ENCODE measurements around the gene ME1. TPM values are rescaled to one million over a fixed set of nuclear protein-coding genes. Genes with fewer than 3 reads are reported as not detected.

Gene ME1
- total RNA-seq, 1 donor from 2014 or later: 88.7 TPM

- Mint-ChIP-seq H3K4me3 (ENCODE audit: unreplicated experiment) (no peak overlapping the region), H3K4me1 (ENCODE audit: low read depth) (peaks cover 53% of the 10 kb centered on the region), H3K9me3 (ENCODE audit: low read depth) (no peaks in the 10 kb centered on the region), H3K36me3 (ENCODE audit: low read depth) (no peaks in the 10 kb centered on the region), H3K27me3 (ENCODE audit: low read depth) (no peaks in the 10 kb centered on the region), H3K27ac (ENCODE audit: unreplicated experiment) (peak overlapping the region; percentile 27)
- DNase-seq (ENCODE audit: low spot score): no peak
- no peak for TF ChIP-seq CTCF (IDR thresholded peaks at IDR 0.05)
These were observed 1.8 kb upstream of the ME1 start for GRCh38 chr6:83432636-83433035.

- Mint-ChIP-seq H3K27ac (ENCODE audit: unreplicated experiment) (peak overlapping the region; percentile 93), H3K27me3 (ENCODE audit: low read depth) (no peaks in the 10 kb centered on the region), H3K9me3 (ENCODE audit: low read depth) (no peaks in the 10 kb centered on the region), H3K4me3 (ENCODE audit: unreplicated experiment) (peak overlapping the region; percentile 91), H3K36me3 (ENCODE audit: low read depth) (peaks cover 1% of the 10 kb centered on the region), H3K4me1 (ENCODE audit: low read depth) (peaks cover 62% of the 10 kb centered on the region)
- TF ChIP-seq CTCF (IDR thresholded peaks at IDR 0.05): no peak
- DNase-seq (ENCODE audit: low spot score): no peak
These were observed 799 bp upstream of the ME1 start for GRCh38 chr6:83431545-83432155.

GRCh38 chr6:83429857-83430610 is 817 bp downstream of the ME1 start:
- TF ChIP-seq CTCF (IDR thresholded peaks at IDR 0.05): no peak
- Mint-ChIP-seq H3K4me1 (ENCODE audit: low read depth) (peaks cover 71% of the 10 kb centered on the region), H3K27ac (ENCODE audit: unreplicated experiment) (peak overlapping the region; percentile 93), H3K9me3 (ENCODE audit: low read depth) (peaks cover 5% of the 10 kb centered on the region), H3K36me3 (ENCODE audit: low read depth) (peaks cover 12% of the 10 kb centered on the region), H3K4me3 (ENCODE audit: unreplicated experiment) (peak overlapping the region; percentile 91), H3K27me3 (ENCODE audit: low read depth) (no peaks in the 10 kb centered on the region)
- DNase-seq (ENCODE audit: low spot score): no peak

GRCh38 chr6:83429269-83429668 is 1.6 kb downstream of the ME1 start:
- H3K27me3 Mint-ChIP-seq (ENCODE audit: low read depth): no peaks in the 10 kb centered on the region
- no peak for DNase-seq (ENCODE audit: low spot score)
- H3K9me3 Mint-ChIP-seq (ENCODE audit: low read depth): peaks cover 8% of the 10 kb centered on the region
- peak overlapping the region; percentile 93 for H3K27ac Mint-ChIP-seq (ENCODE audit: unreplicated experiment)
- peaks cover 15% of the 10 kb centered on the region for H3K36me3 Mint-ChIP-seq (ENCODE audit: low read depth)
- H3K4me1 Mint-ChIP-seq (ENCODE audit: low read depth): peaks cover 68% of the 10 kb centered on the region
- H3K4me3 Mint-ChIP-seq (ENCODE audit: unreplicated experiment): peak overlapping the region; percentile 91
- no peak for TF ChIP-seq CTCF (IDR thresholded peaks at IDR 0.05)

GRCh38 chr6:83424392-83425018 is 6.3 kb downstream of the ME1 start:
- DNase-seq (ENCODE audit: low spot score): no peak
- no peak for TF ChIP-seq CTCF (IDR thresholded peaks at IDR 0.05)
- Mint-ChIP-seq H3K27ac (ENCODE audit: unreplicated experiment) (no peak overlapping the region), H3K9me3 (ENCODE audit: low read depth) (peaks cover 8% of the 10 kb centered on the region), H3K27me3 (ENCODE audit: low read depth) (no peaks in the 10 kb centered on the region), H3K4me1 (ENCODE audit: low read depth) (peaks cover 52% of the 10 kb centered on the region), H3K36me3 (ENCODE audit: low read depth) (peaks cover 33% of the 10 kb centered on the region), H3K4me3 (ENCODE audit: unreplicated experiment) (no peak overlapping the region)

All from chondrocyte (in vitro differentiated cells).